B cell (primary cell): Measurements from ENCODE around the gene SKAP1. TPM values are rescaled to one million over a fixed set of nuclear protein-coding genes. Genes with fewer than 3 reads are reported as not detected.

ENCODE experiments used
- ATAC-seq: fragments of 200-7000 bp; cut with Tn5 transposase; one replicate; pipeline ENCODE4 v1.10.0; 2021; ENCODE audit warnings: low read depth, mild to moderate bottlenecking, moderate number of reproducible peaks, moderate library complexity
- CTCF ChIA-PET: fragments of 350-600 bp; sonication (Branson Sonifier 250); formaldehyde crosslinking; loops from one replicate; lab custom pipeline; 2021; ENCODE audit warnings: antibody characterized with exemption, inconsistent platforms; lab: Charles Lee
- POLR2A ChIA-PET: fragments of 350-600 bp; sonication (Branson Sonifier 250); formaldehyde crosslinking; loops from one replicate; lab custom pipeline; 2021; ENCODE audit warnings: antibody characterized with exemption; lab: Charles Lee
- DNase-seq: peaks from one replicate; pipeline ENCODE4 v3.0.0; 2013
- H2AFZ ChIP-seq: 2 replicates; pipeline ENCODE4 v1.6.1; 2012; ENCODE audit warnings: mild to moderate bottlenecking, low read depth, low read length; ENCODE audit not compliant: insufficient read depth, poor library complexity, severe bottlenecking
- H3K27ac ChIP-seq, 2 donors: 1 replicate in 1 of 2; 2 replicates in 1 of 2; pipeline ENCODE4 v1.5.1; 2012 to 2013; ENCODE audit warnings: low read length in 2 of 2, mild to moderate bottlenecking in 2 of 2, moderate library complexity in 1 of 2
- H3K27me3 ChIP-seq, 4 experiments: fragments of 200-600 bp in 1 of 4; sonication (generic) in 1 of 4; replicated peaks in 1 of 4; 1 replicate in 2 of 4; 2 replicates in 2 of 4; pipeline versions ENCODE4 v1.6.1 to v1.7.0; 2013 to 2016; ENCODE audit warnings: low read length in 3 of 4, mild to moderate bottlenecking in 2 of 4, mixed read lengths in 1 of 4, moderate library complexity in 1 of 4; ENCODE audit not compliant: insufficient read depth in 4 of 4, control insufficient read depth in 3 of 4; ENCODE audit errors: control extremely low read depth in 1 of 4
- H3K36me3 ChIP-seq, 2 experiments: replicated peaks in 1 of 2; 1 replicate in 1 of 2; 2 replicates in 1 of 2; pipeline versions ENCODE4 v1.6.1 to v1.7.1; 2013; ENCODE audit warnings: low read length in 1 of 2; ENCODE audit not compliant: insufficient read depth in 2 of 2, control insufficient read depth in 1 of 2; ENCODE audit errors: control extremely low read depth in 1 of 2, extremely low read depth in 1 of 2
- H3K4me1 ChIP-seq, 2 donors: fragments of 200-600 bp in 1 of 2; sonication (generic) in 1 of 2; 1 replicate in 1 of 2; 2 replicates in 1 of 2; pipeline versions ENCODE4 v1.5.1 to v1.6.1; 2013 to 2017; ENCODE audit warnings: low read length in 2 of 2; ENCODE audit not compliant: control insufficient read depth in 2 of 2, insufficient read depth in 2 of 2
- H3K4me2 ChIP-seq: replicated peaks from 2 replicates; pipeline ENCODE3; 2012; ENCODE audit warnings: mild to moderate bottlenecking, low read depth, low read length; ENCODE audit not compliant: poor library complexity, severe bottlenecking
- H3K4me3 ChIP-seq, 5 experiments: fragments of 200-600 bp in 1 of 5; sonication (generic) in 1 of 5; 1 replicate in 3 of 5; 2 replicates in 2 of 5; pipeline versions ENCODE4 v1.5.1 to v1.7.0; 2011 to 2016; ENCODE audit warnings: low read length in 4 of 5, mild to moderate bottlenecking in 4 of 5, low read depth in 2 of 5, control low read depth in 1 of 5, moderate library complexity in 1 of 5; ENCODE audit not compliant: insufficient read depth in 1 of 5; ENCODE audit errors: control extremely low read depth in 1 of 5, extremely low read depth in 1 of 5
- H3K79me2 ChIP-seq: fragments of 200-600 bp; sonication (generic); one replicate; pipeline ENCODE4 v1.6.0; 2016; ENCODE audit warnings: low read length; ENCODE audit not compliant: control insufficient read depth, insufficient read depth
- H3K9ac ChIP-seq: fragments of 200-600 bp; sonication (generic); 2 replicates; pipeline ENCODE4 v1.6.1; 2017; ENCODE audit warnings: mild to moderate bottlenecking, low read length, moderate library complexity
- H3K9me3 ChIP-seq, 3 donors: one replicate each; pipeline versions ENCODE4 v1.6.1 to v1.7.1; 2013; ENCODE audit warnings: low read length in 2 of 3; ENCODE audit not compliant: control insufficient read depth in 2 of 3, insufficient read depth in 1 of 3; ENCODE audit errors: control extremely low read depth in 1 of 3
- H4K20me1 ChIP-seq: 2 replicates; pipeline ENCODE4 v1.6.0; 2012; ENCODE audit warnings: mild to moderate bottlenecking, low read length; ENCODE audit not compliant: insufficient read depth, control insufficient read depth, poor library complexity, severe bottlenecking
- H3K27ac Mint-ChIP-seq: one replicate; pipeline ENCODE4 v1.8.0; 2021; ENCODE audit warnings: mixed read lengths
- H3K27me3 Mint-ChIP-seq: one replicate; pipeline ENCODE4 v1.8.0; 2021; ENCODE audit warnings: mixed read lengths
- H3K4me1 Mint-ChIP-seq: one replicate; pipeline ENCODE4 v1.8.0; 2021; ENCODE audit warnings: mixed read lengths
- H3K4me3 Mint-ChIP-seq: one replicate; pipeline ENCODE4 v1.8.0; 2021; ENCODE audit warnings: mixed read lengths
- H3K9me3 Mint-ChIP-seq: one replicate; pipeline ENCODE4 v1.8.0; 2022; ENCODE audit warnings: mixed read lengths; ENCODE audit not compliant: insufficient read depth
- CTCF ChIP-seq: fragments of 200-600 bp; IDR thresholded peaks from one replicate; pipeline ENCODE4 v1.8.0; 2022; ENCODE audit warnings: antibody characterized with exemption, mild to moderate bottlenecking
- EZH2 ChIP-seq: IDR thresholded peaks from 2 replicates; pipeline ENCODE4 v1.6.1; 2012; ENCODE audit warnings: borderline replicate concordance, low read depth, mild to moderate bottlenecking, moderate library complexity, low read length; ENCODE audit not compliant: insufficient read depth, poor library complexity, severe bottlenecking
- WGBS: methylation state at CpG from one replicate; pipeline ENCODE4 v1.1.5; 2013; ENCODE audit warnings: missing lambda C conversion rate; ENCODE audit not compliant: insufficient coverage; 5-methylcytosine and 5-hydroxymethylcytosine counted together
- intact Hi-C: fragments of 100-400 bp; cut with micrococcal nuclease; formaldehyde crosslinking; loops from one replicate; pipeline ENCODE4 v1.10.0; 2022
- polyA plus RNA-seq: library from polyadenylated mRNA; depleted of rRNA; stranded (reverse); fragments of >200 nt; gene quantifications from 2 replicates; pipeline ENCODE4 v1.2.3, GENCODE V29; 2012
- total RNA-seq, 2 donors: library from RNA; stranded (reverse); fragments of 120-200 nt in 1 of 2; gene quantifications; 1 replicate in 1 of 2; 2 replicates in 1 of 2; pipeline versions ENCODE4 v1.2.3 to v1.2.4, GENCODE V29; 2013 to 2022

The SKAP1 gene
- total and polyA plus RNA-seq, 2 donors (not counting 1 experiment from before 2014, with no cell fraction given), result 33.1 to 37.3 TPM

DNA sequence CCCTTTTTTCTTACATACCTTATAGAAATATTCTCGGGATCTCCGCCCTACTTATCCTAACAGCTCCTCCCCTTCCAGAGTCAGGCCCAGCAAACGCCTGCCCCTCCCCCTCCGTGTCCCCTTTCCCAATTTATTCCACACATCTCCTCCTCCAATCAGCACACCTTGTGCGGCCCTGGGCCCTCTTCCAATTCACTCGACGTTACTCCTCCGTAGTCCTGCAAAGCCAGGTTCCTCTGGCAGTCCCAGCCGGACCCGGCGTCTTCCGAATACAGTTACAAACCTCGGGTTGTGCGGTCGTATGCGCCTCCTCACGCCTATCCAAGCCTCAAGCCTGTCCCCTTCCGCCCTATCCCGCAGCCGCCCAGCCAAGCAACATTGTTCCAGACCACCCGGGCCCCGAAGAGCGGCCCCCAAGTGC lies 329.4 kb downstream of the SKAP1 start:
- Histone ChIP-seq H3K27ac (peak overlapping the region in 1 of 2 donors; percentile 76), H3K36me3 (peaks cover 0 to 5% of the 10 kb centered on the region in 2 experiments), H2AFZ (peak overlapping the region; percentile 94), H3K4me2 (peak overlapping the region; percentile 84), H3K4me1 (peaks cover 18 to 27% of the 10 kb centered on the region in 2 donors), H3K9ac (peak overlapping the region; percentile 74), H4K20me1 (peaks cover 14% of the 10 kb centered on the region), H3K79me2 (peaks cover 56% of the 10 kb centered on the region), H3K27me3 (no peaks in the 10 kb centered on the region), H3K9me3 (peaks cover 0 to 4% (median 4%) of the 10 kb centered on the region in 3 donors), H3K4me3 (peak overlapping the region in 4 of 5 experiments; percentile 68 to 85 (median 77))
- H3K27ac Mint-ChIP-seq, result peak overlapping the region; percentile 93
- POLR2A ChIA-PET, result interaction anchor here (2.2 kb wide), 1 partner anchor 11 kb away, joined by 8 read pairs; no protein-coding TSS in a partner anchor
- DNase-seq, result no peak
- ATAC-seq, result no peak
- TF ChIP-seq CTCF (no peak), EZH2 (no peak)
- WGBS, result 2% methylated on average over 23 of the region's 23 CpGs
- intact Hi-C loops, result loop anchor here (1.0 to 10.0 kb wide), 7 partner anchors 11 to 1094 kb away; partner anchors contain the start of genes NFE2L1 and UBE2Z
- H3K4me3 Mint-ChIP-seq, result peak overlapping the region; percentile 91
- CTCF ChIA-PET, result interaction anchor here (0.9 to 2.9 kb wide), 5 partner anchors 11 to 64 kb away, joined by 3 to 13 read pairs (median 4); partner anchors contain the start of gene NFE2L1
- H3K9me3 Mint-ChIP-seq, result no peaks in the 10 kb centered on the region
- H3K4me1 Mint-ChIP-seq, result peaks cover 42% of the 10 kb centered on the region
- H3K27me3 Mint-ChIP-seq, result no peaks in the 10 kb centered on the region

DNA sequence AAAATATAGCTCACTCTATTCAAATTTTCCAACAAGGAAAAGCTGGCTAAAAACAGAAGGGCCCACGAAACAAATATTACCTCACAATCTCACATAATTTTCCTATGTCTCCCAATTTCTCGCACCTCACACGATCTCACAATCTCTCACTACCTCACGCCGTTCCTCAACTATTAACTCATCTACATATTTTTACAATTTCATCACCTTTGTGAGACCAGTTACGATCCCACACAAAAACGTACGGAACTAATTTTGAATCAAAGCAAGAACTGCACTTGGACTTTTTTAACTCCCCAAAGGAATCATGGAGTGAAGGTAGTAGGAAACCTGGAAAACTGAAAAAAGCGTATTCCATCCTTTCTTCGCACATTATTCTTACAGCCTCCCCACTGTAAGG lies 329.9 kb downstream of the SKAP1 start:
- Mint-ChIP-seq H3K4me3 (peak overlapping the region; percentile 91), H3K4me1 (peaks cover 42% of the 10 kb centered on the region), H3K9me3 (no peaks in the 10 kb centered on the region), H3K27me3 (no peaks in the 10 kb centered on the region), H3K27ac (peak overlapping the region; percentile 93)
- ChIA-PET CTCF (interaction anchor here (1.0 to 2.9 kb wide), 5 partner anchors 11 to 73 kb away, joined by 3 to 13 read pairs (median 4); partner anchors contain the start of gene NFE2L1), POLR2A (interaction anchor here (2.2 kb wide), 1 partner anchor 11 kb away, joined by 8 read pairs; no protein-coding TSS in a partner anchor)
- Histone ChIP-seq H3K9me3 (peaks cover 0 to 4% (median 4%) of the 10 kb centered on the region in 3 donors), H3K9ac (no peak overlapping the region), H3K4me2 (peak overlapping the region; percentile 84), H3K4me1 (peaks cover 18 to 27% of the 10 kb centered on the region in 2 donors), H3K36me3 (peaks cover 0 to 5% of the 10 kb centered on the region in 2 experiments), H3K27me3 (no peaks in the 10 kb centered on the region), H3K79me2 (peaks cover 60% of the 10 kb centered on the region), H2AFZ (no peak overlapping the region), H3K4me3 (peak overlapping the region in 2 of 5 experiments; percentile 68 to 85), H4K20me1 (peaks cover 14% of the 10 kb centered on the region), H3K27ac (no peak overlapping the region)
- 93% methylated on average over 7 of the region's 10 CpGs for WGBS
- no peak for TF ChIP-seq EZH2
- no peak for TF ChIP-seq CTCF
- DNase-seq (no peak), ATAC-seq (no peak)
- intact Hi-C loops, result loop anchor here (10.0 kb wide), 2 partner anchors 805 to 1095 kb away; partner anchors contain the start of gene UBE2Z
